T-helper 22 cell (primary cell): ENCODE results near the gene RANBP10.
"Not testable (repeated sequence)": the region's sequence is repeated elsewhere in the genome, so short reads cannot be mapped to it uniquely, and the experiment has no call there.

Experiments used
- DNase-seq: peaks from one replicate; pipeline ENCODE4 v3.0.0-alpha.2; 2020; ENCODE audit warnings: low read depth

Gene RANBP10

GRCh38 chr16:67779256-67780014 is 26.9 kb downstream of the RANBP10 start:
- no peak for DNase-seq

- DNase-seq, result no peak
These were observed 31.1 kb downstream of the RANBP10 start for GRCh38 chr16:67775273-67775672.

GRCh38 chr16:67774457-67774853 is 31.9 kb downstream of the RANBP10 start:
- DNase-seq, result no peak

- DNase-seq, result no peak
These were observed 32.5 kb downstream of the RANBP10 start for GRCh38 chr16:67773569-67774456.

- DNase-seq, result no peak
These were observed 33.3 kb downstream of the RANBP10 start for GRCh38 chr16:67773099-67773498.

- no peak for DNase-seq
These were observed 35.9 kb downstream of the RANBP10 start for GRCh38 chr16:67770346-67770991.

- no peak for DNase-seq
These were observed 38.4 kb downstream of the RANBP10 start for GRCh38 chr16:67767953-67768352.

GRCh38 chr16:67766291-67766690 is 40.1 kb downstream of the RANBP10 start:
- no peak for DNase-seq

- DNase-seq, result no peak
These were observed 42.1 kb downstream of the RANBP10 start for GRCh38 chr16:67764158-67764667.

GRCh38 chr16:67763066-67763465 is 43.3 kb downstream of the RANBP10 start:
- no peak for DNase-seq

- DNase-seq, result no peak
These were observed 44.0 kb downstream of the RANBP10 start for GRCh38 chr16:67762385-67762784.

- no peak for DNase-seq
These were observed 44.4 kb downstream of the RANBP10 start for GRCh38 chr16:67761924-67762323.

GRCh38 chr16:67760956-67761230 is 45.5 kb downstream of the RANBP10 start:
- DNase-seq, result no peak

GRCh38 chr16:67760206-67760955 is 46.0 kb downstream of the RANBP10 start:
- no peak for DNase-seq

- DNase-seq, result no peak
These were observed 47.4 kb downstream of the RANBP10 start for GRCh38 chr16:67758966-67759365.

- DNase-seq, result no peak
These were observed 48.4 kb downstream of the RANBP10 start for GRCh38 chr16:67758006-67758405.

- no peak for DNase-seq
These were observed 53.7 kb downstream of the RANBP10 start for GRCh38 chr16:67752641-67753040.

GRCh38 chr16:67751331-67751730 is 55.0 kb downstream of the RANBP10 start:
- DNase-seq, result not testable (repeated sequence)

- no peak for DNase-seq
These were observed 55.9 kb downstream of the RANBP10 start for GRCh38 chr16:67750466-67750865.

- DNase-seq, result no peak
These were observed 56.8 kb downstream of the RANBP10 start for GRCh38 chr16:67749436-67750078.

GRCh38 chr16:67748834-67749233 is 57.5 kb downstream of the RANBP10 start:
- no peak for DNase-seq
